Fibroblast of lung (primary cell): ENCODE results near the gene TMEM270.

Experiments
- CTCF ChIP-seq, 2 donors: IDR thresholded peaks in 1 of 2; conservative IDR thresholded peaks in 1 of 2; 1 replicate in 1 of 2; 2 replicates in 1 of 2; pipeline ENCODE4 v1.5.1; 2011 to 2012; ENCODE audit warnings: low read length in 2 of 2, control low read depth in 1 of 2, inconsistent platforms in 1 of 2, low read depth in 1 of 2, mild to moderate bottlenecking in 1 of 2
- EZH2 ChIP-seq: IDR thresholded peaks from 2 replicates; pipeline ENCODE4 v1.5.1; 2012; ENCODE audit warnings: low read length, control low read depth, mild to moderate bottlenecking; ENCODE audit errors: missing control alignments

GRCh38 chr7:73900286-73900685 is 39.3 kb downstream of the TMEM270 start:
- TF ChIP-seq CTCF (conservative IDR thresholded peaks at IDR 0.05 in 1 of 2, IDR thresholded peaks at IDR 0.05 in 1 of 2; ENCODE audit: low read depth in 1 of 2, low read length in 2 of 2) = no peak
- TF ChIP-seq EZH2 = no peak
